IPS-18c (cell line): ENCODE measurements around the gene LSS.
"Not testable (repeated sequence)": the region's sequence is repeated elsewhere in the genome, so short reads cannot be mapped to it uniquely, and the experiment has no call there.

ENCODE experiments used
- H3K4me3 ChIP-seq: 2 replicates; pipeline ENCODE4 v1.7.0; 2013; ENCODE audit warnings: low read depth, mild to moderate bottlenecking, low read length, moderate library complexity; ENCODE audit not compliant: insufficient read depth
- H3K9me3 ChIP-seq: one replicate; pipeline ENCODE4 v1.6.1; 2013; ENCODE audit warnings: mild to moderate bottlenecking, low read length, moderate library complexity; ENCODE audit not compliant: control insufficient read depth, insufficient read depth

The LSS gene

GRCh38 chr21:46183910-46184624 is 44.5 kb downstream of the LSS start, which contains the start of gene SPATC1L:
Gene SPATC1L (minus strand): TSS chr21:46184459. CDS start chr21:46182816, 1,643 bp downstream.
- H3K9me3 ChIP-seq = no peaks in the 10 kb centered on the region
- H3K4me3 ChIP-seq = peak within 1 kb of the TSS; percentile 84

GRCh38 chr21:46183337-46183909 is 45.2 kb downstream of the LSS start:
- not testable (repeated sequence) for H3K4me3 ChIP-seq, H3K9me3 ChIP-seq

GRCh38 chr21:46182548-46183336 is 45.8 kb downstream of the LSS start:
- H3K4me3 ChIP-seq = no peak overlapping the region
- H3K9me3 ChIP-seq = no peaks in the 10 kb centered on the region

GRCh38 chr21:46181953-46182547 is 46.5 kb downstream of the LSS start:
- no peaks in the 10 kb centered on the region for H3K9me3 ChIP-seq
- no peak overlapping the region for H3K4me3 ChIP-seq

GRCh38 chr21:46181436-46181835 is 47.1 kb downstream of the LSS start:
- Histone ChIP-seq H3K9me3 (no peaks in the 10 kb centered on the region), H3K4me3 (no peak overlapping the region)

GRCh38 chr21:46180778-46181391 is 47.7 kb downstream of the LSS start:
- H3K4me3 ChIP-seq = no peak overlapping the region
- H3K9me3 ChIP-seq = no peaks in the 10 kb centered on the region

- H3K9me3 ChIP-seq = no peaks in the 10 kb centered on the region
- H3K4me3 ChIP-seq = no peak overlapping the region
Measured at GRCh38 chr21:46180079-46180722, 48.4 kb downstream of the LSS start.

- Histone ChIP-seq H3K4me3 (no peak overlapping the region), H3K9me3 (no peaks in the 10 kb centered on the region)
Measured at GRCh38 chr21:46179708-46180078, 48.9 kb downstream of the LSS start.

GRCh38 chr21:46178961-46179360 is 49.6 kb downstream of the LSS start:
- no peak overlapping the region for H3K4me3 ChIP-seq
- H3K9me3 ChIP-seq = no peaks in the 10 kb centered on the region

- not testable (repeated sequence) for H3K4me3 ChIP-seq, H3K9me3 ChIP-seq
Measured at GRCh38 chr21:46176443-46177129, 52.0 kb downstream of the LSS start.

- H3K9me3 ChIP-seq = no peaks in the 10 kb centered on the region
- no peak overlapping the region for H3K4me3 ChIP-seq
Measured at GRCh38 chr21:46173573-46173972, 55.0 kb downstream of the LSS start.

- H3K9me3 ChIP-seq = no peaks in the 10 kb centered on the region
Measured at GRCh38 chr21:46172863-46173528, 55.6 kb downstream of the LSS start.

GRCh38 chr21:46171996-46172862 is 56.3 kb downstream of the LSS start:
- no peak overlapping the region for H3K4me3 ChIP-seq
- H3K9me3 ChIP-seq = no peaks in the 10 kb centered on the region

More at GRCh38 chr21:46172863-46173528, 55.6 kb downstream of the LSS start:
- no peak overlapping the region for H3K4me3 ChIP-seq

GRCh38 chr21:46171585-46171984 is 57.0 kb downstream of the LSS start:
- H3K9me3 ChIP-seq = no peaks in the 10 kb centered on the region
- no peak overlapping the region for H3K4me3 ChIP-seq
